DND-41 (cell line): Measurements from ENCODE around the gene RBKS.
A peak's percentile ranks its signal among the peaks of the same experiment; 100 is the strongest.

Experiments
- ATAC-seq: fragments of 200-7000 bp; cut with Tn5 transposase; 3 replicates; pipeline ENCODE4 v1.9.1; 2021; ENCODE audit warnings: low read depth; ENCODE audit not compliant: insufficient read depth
- DNase-seq: peaks from one replicate; pipeline ENCODE4 v3.0.0-alpha.2; 2020
- H2AFZ ChIP-seq: 2 replicates; pipeline ENCODE4 v1.6.0; 2012; ENCODE audit warnings: low read depth, low read length
- H3K27ac ChIP-seq: 2 replicates; pipeline ENCODE4 v1.5.1; 2012; ENCODE audit warnings: low read length, inconsistent platforms
- H3K27me3 ChIP-seq: fragments of 200-600 bp; sonication (generic); 2 replicates; pipeline ENCODE4 v1.6.0; 2012; ENCODE audit warnings: low read length, mild to moderate bottlenecking, inconsistent platforms; ENCODE audit not compliant: insufficient read depth, poor library complexity
- H3K36me3 ChIP-seq: 2 replicates; pipeline ENCODE4 v1.5.1; 2012; ENCODE audit warnings: low read length, inconsistent platforms; ENCODE audit not compliant: insufficient read depth
- H3K4me1 ChIP-seq: 2 replicates; pipeline ENCODE4 v1.5.1; 2012; ENCODE audit warnings: mild to moderate bottlenecking, low read length; ENCODE audit not compliant: insufficient read depth
- H3K4me2 ChIP-seq: 2 replicates; pipeline ENCODE4 v1.6.0; 2012; ENCODE audit warnings: mild to moderate bottlenecking, moderate library complexity, low read length, inconsistent platforms; ENCODE audit not compliant: insufficient read depth
- H3K4me3 ChIP-seq, 2 experiments: fragments of 200-600 bp in 1 of 2; shearing (Covaris generic) in 1 of 2; 2 replicates each; pipeline ENCODE4 v1.5.1; 2012 to 2016; ENCODE audit warnings: inconsistent platforms in 2 of 2, low read length in 2 of 2, mild to moderate bottlenecking in 2 of 2, low read depth in 1 of 2, moderate library complexity in 1 of 2
- H3K79me2 ChIP-seq: 2 replicates; pipeline ENCODE4 v1.6.0; 2012; ENCODE audit warnings: low read length, inconsistent platforms; ENCODE audit not compliant: insufficient read depth
- H3K9ac ChIP-seq: 2 replicates; pipeline ENCODE4 v1.6.0; 2012; ENCODE audit warnings: low read depth, mild to moderate bottlenecking, inconsistent platforms, low read length, moderate library complexity
- H3K9me3 ChIP-seq: 2 replicates; pipeline ENCODE4 v1.5.1; 2012; ENCODE audit warnings: low read length, moderate library complexity, mild to moderate bottlenecking, inconsistent platforms; ENCODE audit not compliant: insufficient read depth, severe bottlenecking
- H4K20me1 ChIP-seq: 2 replicates; pipeline ENCODE4 v1.6.0; 2012; ENCODE audit warnings: low read length; ENCODE audit not compliant: insufficient read depth
- CTCF ChIP-seq: IDR thresholded peaks from 2 replicates; pipeline ENCODE4 v1.5.1; 2012; ENCODE audit warnings: borderline replicate concordance, low read length, moderate library complexity, mild to moderate bottlenecking; ENCODE audit not compliant: poor library complexity, severe bottlenecking; ENCODE audit errors: extremely low read depth
- EZH2 ChIP-seq: IDR thresholded peaks from 3 replicates; pipeline ENCODE4 v1.6.1; 2012; ENCODE audit warnings: borderline replicate concordance, low read depth, mild to moderate bottlenecking, moderate library complexity, low read length, inconsistent platforms; ENCODE audit not compliant: severe bottlenecking

The RBKS gene

GRCh38 chr2:27890146-27890923 lies at the start of gene RBKS, which contains the start of gene BABAM2:
TSS of gene RBKS (minus strand) at chr2:27890387. CDS start at chr2:27890345, 42 bp downstream.
TSS of gene BABAM2 (plus strand) at chr2:27890729. CDS start at chr2:27894557, 3,828 bp downstream.
- peaks cover 10% of the 10 kb centered on the region for H3K36me3 ChIP-seq
- H3K27ac ChIP-seq: peak within 1 kb of the TSS; percentile 99
- DNase-seq (peak; percentile 88), ATAC-seq (peak; percentile 82)
- H3K79me2 ChIP-seq: peaks cover 32% of the 10 kb centered on the region
- H3K4me1 ChIP-seq: peaks cover 38% of the 10 kb centered on the region
- peak within 1 kb of the TSS; percentile 99 for H2AFZ ChIP-seq
- TF ChIP-seq CTCF (no peak), EZH2 (no peak)
- peak within 1 kb of the TSS; percentile 68 to 91 for H3K4me3 ChIP-seq
- H3K9ac ChIP-seq: peak within 1 kb of the TSS; percentile 89
- H3K4me2 ChIP-seq: peak within 1 kb of the TSS; percentile 87
- H4K20me1 ChIP-seq: no peaks in the 10 kb centered on the region
- no peaks in the 10 kb centered on the region for H3K27me3 ChIP-seq
- no peaks in the 10 kb centered on the region for H3K9me3 ChIP-seq

DNA sequence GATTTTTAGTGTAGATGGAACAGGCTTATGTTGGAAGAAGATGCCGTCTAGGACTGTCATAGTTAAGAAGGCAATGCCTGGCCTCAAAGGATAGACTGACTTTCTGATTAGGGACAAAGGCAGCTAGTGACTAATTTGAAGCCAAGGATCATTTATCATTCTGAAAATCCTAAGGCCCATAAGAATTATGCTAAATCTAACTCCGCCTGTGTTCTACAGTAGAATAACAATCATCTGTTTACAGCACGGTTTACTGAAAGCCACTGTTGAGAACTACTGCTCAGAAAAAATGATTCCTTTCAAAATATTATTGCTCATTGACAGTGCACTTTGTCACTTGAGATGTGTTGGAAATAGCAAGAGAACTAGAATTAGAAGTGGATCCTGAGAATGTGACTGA lies 44.8 kb upstream of the RBKS start:
- Histone ChIP-seq H3K9ac (no peak overlapping the region), H3K79me2 (0 out of 2 replicates have a peak, but pooled peaks cover 3% of the 10 kb centered on the region), H3K4me1 (no peaks in the 10 kb centered on the region), H4K20me1 (no peaks in the 10 kb centered on the region), H3K27me3 (no peaks in the 10 kb centered on the region), H3K9me3 (no peaks in the 10 kb centered on the region), H3K27ac (no peak overlapping the region), H3K36me3 (peaks cover 15% of the 10 kb centered on the region), H3K4me2 (no peak overlapping the region), H2AFZ (no peak overlapping the region), H3K4me3 (no peak overlapping the region)
- ATAC-seq: no peak
- TF ChIP-seq CTCF: no peak
- no peak for TF ChIP-seq EZH2
- no peak for DNase-seq

DNA sequence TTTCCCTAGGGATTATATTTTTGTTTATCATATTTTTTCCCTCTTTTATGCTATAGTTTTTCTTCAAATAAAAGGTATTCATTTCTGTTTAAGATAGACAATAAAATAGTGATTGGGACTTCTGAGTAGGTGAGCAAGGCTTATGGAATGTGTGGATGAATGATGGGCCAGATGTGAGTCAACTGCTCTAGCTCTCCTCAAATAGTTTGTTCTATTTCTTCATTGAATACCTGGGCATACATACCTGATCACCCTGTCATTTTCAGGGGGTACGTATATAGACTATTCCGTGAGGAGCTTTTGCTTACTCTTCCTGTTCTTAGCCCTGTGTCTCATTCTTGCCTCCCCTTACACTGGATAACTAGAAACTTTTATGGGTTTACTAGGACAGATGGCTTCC lies 42.2 kb upstream of the RBKS start:
- DNase-seq (no peak), ATAC-seq (no peak)
- Histone ChIP-seq H3K4me3 (no peak overlapping the region), H3K4me2 (no peak overlapping the region), H3K9ac (no peak overlapping the region), H2AFZ (no peak overlapping the region), H3K9me3 (no peaks in the 10 kb centered on the region), H3K36me3 (peaks cover 19% of the 10 kb centered on the region), H3K27ac (no peak overlapping the region), H3K79me2 (0 out of 2 replicates have a peak, but pooled peaks cover 3% of the 10 kb centered on the region), H3K27me3 (no peaks in the 10 kb centered on the region), H4K20me1 (no peaks in the 10 kb centered on the region), H3K4me1 (no peaks in the 10 kb centered on the region)
- no peak for TF ChIP-seq EZH2
- no peak for TF ChIP-seq CTCF
